Ovary (tissue), 3 donors: Measurements from ENCODE around the gene P3H4.

ENCODE experiments used
- CTCF ChIP-seq, 3 donors: fragments of 450-650 bp in 2 of 3; fragments of 200-600 bp in 1 of 3; IDR thresholded peaks; one replicate each; pipeline versions ENCODE4 v1.5.1 to v1.8.0; 2016 to 2022; ENCODE audit warnings: antibody characterized with exemption in 3 of 3, mild to moderate bottlenecking in 1 of 3
- EP300 ChIP-seq: sonication (generic); formaldehyde crosslinking; IDR thresholded peaks from one replicate; pipeline ENCODE4 v1.6.1; 2017; ENCODE audit warnings: antibody characterized with exemption
- POLR2A ChIP-seq: fragments of 450-650 bp; IDR thresholded peaks from one replicate; pipeline ENCODE4 v1.6.1; 2017; ENCODE audit warnings: antibody characterized with exemption, mild to moderate bottlenecking, moderate library complexity
- donor health status: DM: no; HTN: no; CAD: no.

GRCh38 chr17:41848788-41849187, 37.0 kb upstream of the P3H4 start:
- TF ChIP-seq POLR2A (no peak), CTCF (IDR thresholded peaks at IDR 0.05) (no peak), EP300 (no peak)
